CD8-positive, alpha-beta memory T cell (primary cell): ENCODE measurements around the gene MIER3. TPM values are rescaled to one million over a fixed set of nuclear protein-coding genes. Genes with fewer than 3 reads are reported as not detected.

Experiments used
- CTCF ChIA-PET: fragments of 350-600 bp; sonication (Branson Sonifier 250); formaldehyde crosslinking; loops from one replicate; lab custom pipeline; 2021; ENCODE audit warnings: antibody characterized with exemption; lab: Charles Lee
- POLR2A ChIA-PET: fragments of 350-600 bp; sonication (Branson Sonifier 250); formaldehyde crosslinking; loops from one replicate; lab custom pipeline; 2021; ENCODE audit warnings: antibody characterized with exemption; lab: Charles Lee
- DNase-seq, 5 donors: peaks; one replicate each; pipeline versions ENCODE4 v3.0.0 to v3.0.0-alpha.2; 2020 to 2022; ENCODE audit warnings: mixed read lengths in 1 of 5
- H3K27ac ChIP-seq: one replicate; pipeline ENCODE4 v1.7.0; 2013; ENCODE audit warnings: low read depth, mild to moderate bottlenecking, low read length, moderate library complexity
- H3K27me3 ChIP-seq: 2 replicates; pipeline ENCODE4 v1.7.0; 2013; ENCODE audit warnings: low read length, mild to moderate bottlenecking; ENCODE audit not compliant: insufficient read depth, poor library complexity, severe bottlenecking
- H3K36me3 ChIP-seq: 2 replicates; pipeline ENCODE4 v1.7.0; 2013; ENCODE audit warnings: mild to moderate bottlenecking, low read length, moderate library complexity; ENCODE audit not compliant: insufficient read depth
- H3K4me1 ChIP-seq: 2 replicates; pipeline ENCODE4 v1.7.0; 2013; ENCODE audit warnings: mild to moderate bottlenecking, low read length, moderate library complexity; ENCODE audit not compliant: insufficient read depth
- H3K4me3 ChIP-seq: 2 replicates; pipeline ENCODE4 v1.7.0; 2013; ENCODE audit warnings: mild to moderate bottlenecking, low read length
- H3K9me3 ChIP-seq: 2 replicates; pipeline ENCODE4 v1.7.0; 2013; ENCODE audit warnings: mild to moderate bottlenecking, low read length
- H3K27ac Mint-ChIP-seq, 8 donors: one replicate each; pipeline ENCODE4 v1.8.0; 2020 to 2021; ENCODE audit warnings: mixed read lengths in 8 of 8, mild to moderate bottlenecking in 6 of 8, inconsistent platforms in 3 of 8, moderate library complexity in 3 of 8
- H3K27me3 Mint-ChIP-seq, 2 donors: one replicate each; pipeline ENCODE4 v1.8.0; 2020 to 2021; ENCODE audit warnings: mixed read lengths in 2 of 2, mild to moderate bottlenecking in 1 of 2, moderate library complexity in 1 of 2
- H3K36me3 Mint-ChIP-seq, 3 donors: one replicate each; pipeline ENCODE4 v1.8.0; 2020 to 2021; ENCODE audit warnings: mixed read lengths in 3 of 3, inconsistent platforms in 1 of 3, mild to moderate bottlenecking in 1 of 3
- H3K4me1 Mint-ChIP-seq, 3 donors: one replicate each; pipeline ENCODE4 v1.8.0; 2020 to 2021; ENCODE audit warnings: mixed read lengths in 3 of 3, inconsistent platforms in 1 of 3, mild to moderate bottlenecking in 1 of 3
- H3K4me3 Mint-ChIP-seq, 7 donors: one replicate each; pipeline ENCODE4 v1.8.0; 2020 to 2021; ENCODE audit warnings: mixed read lengths in 7 of 7, mild to moderate bottlenecking in 6 of 7, moderate library complexity in 4 of 7, inconsistent platforms in 2 of 7
- H3K9me3 Mint-ChIP-seq, 5 donors: one replicate each; pipeline ENCODE4 v1.8.0; 2020 to 2022; ENCODE audit warnings: mixed read lengths in 5 of 5, mild to moderate bottlenecking in 3 of 5, moderate library complexity in 2 of 5, inconsistent platforms in 1 of 5
- polyA plus RNA-seq: library from polyadenylated mRNA; unstranded; fragments of 300-500 nt; fragmentation: Illumina TruSeq; gene quantifications from one replicate; pipeline ENCODE4 v1.2.3, GENCODE V29; 2021
- total RNA-seq, 2 experiments: library from RNA; stranded (reverse); gene quantifications; one replicate each; pipeline ENCODE4 v1.2.3, GENCODE V29; 2021

The MIER3 gene
- total and polyA plus RNA-seq, 3 experiments from 2014 or later: 8.2 to 26.0 (median 23.6) TPM

DNA sequence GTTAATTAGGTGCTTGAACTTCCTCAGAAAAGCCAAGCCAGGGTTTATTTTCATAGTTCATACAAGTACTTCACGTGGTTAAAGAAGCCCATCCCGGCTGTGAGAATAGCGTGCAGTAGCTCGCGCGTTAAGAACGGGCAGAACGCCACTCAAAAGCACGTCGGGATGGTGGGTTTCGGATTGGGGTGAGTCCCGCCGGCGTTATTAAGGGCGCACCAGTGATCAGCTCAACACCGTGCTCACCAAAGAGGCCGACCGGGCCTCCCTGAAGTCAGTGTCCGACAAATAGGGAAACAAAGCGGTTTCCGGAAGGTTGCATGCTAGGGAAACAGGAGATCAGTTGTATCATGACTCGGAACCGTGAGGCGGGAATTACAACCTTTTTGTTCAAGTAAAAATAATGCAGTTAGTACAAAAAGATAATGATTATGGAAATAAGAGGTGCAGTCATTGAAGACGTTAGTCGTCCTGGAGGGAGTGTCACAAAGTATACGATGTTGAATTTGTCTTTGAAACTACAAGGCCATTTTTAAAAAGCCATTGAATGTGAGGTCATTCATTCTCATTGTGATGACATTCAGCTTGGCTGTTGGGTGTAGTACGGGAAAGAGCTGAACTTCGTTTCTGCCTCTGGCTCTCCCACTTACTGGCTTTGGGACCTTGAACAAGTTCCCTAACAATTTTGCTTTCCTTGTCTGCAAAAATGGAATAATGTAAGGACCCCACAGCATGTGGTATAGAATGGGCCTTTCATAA lies 41.5 kb downstream of the MIER3 start:
- Mint-ChIP-seq H3K27ac (peak overlapping the region; percentile 77 to 93 (median 90)), H3K36me3 (peaks cover 0 to 12% (median 0%) of the 10 kb centered on the region in 3 donors), H3K4me1 (peaks cover 15 to 21% (median 19%) of the 10 kb centered on the region in 3 donors), H3K9me3 (peaks cover 0 to 6% (median 0%) of the 10 kb centered on the region in 5 donors), H3K27me3 (no peaks in the 10 kb centered on the region), H3K4me3 (peak overlapping the region; percentile 88 to 98 (median 94))
- ChIA-PET POLR2A (interaction anchor here (0.8 to 2.4 kb wide), 4 partner anchors 41 to 310 kb away, joined by 3 to 20 read pairs (median 5); partner anchors contain the start of gene GPBP1), CTCF (interaction anchor here (0.6 to 2.5 kb wide), 6 partner anchors 8 to 228 kb away, joined by 3 to 11 read pairs (median 4); no protein-coding TSS in a partner anchor)
- Histone ChIP-seq H3K9me3 (no peaks in the 10 kb centered on the region), H3K36me3 (no peaks in the 10 kb centered on the region), H3K27ac (peak overlapping the region; percentile 82), H3K4me1 (peaks cover 8% of the 10 kb centered on the region), H3K27me3 (no peaks in the 10 kb centered on the region), H3K4me3 (peak overlapping the region; percentile 77)
- peak in 2 of 5 donors; percentile 7 to 21 for DNase-seq

DNA sequence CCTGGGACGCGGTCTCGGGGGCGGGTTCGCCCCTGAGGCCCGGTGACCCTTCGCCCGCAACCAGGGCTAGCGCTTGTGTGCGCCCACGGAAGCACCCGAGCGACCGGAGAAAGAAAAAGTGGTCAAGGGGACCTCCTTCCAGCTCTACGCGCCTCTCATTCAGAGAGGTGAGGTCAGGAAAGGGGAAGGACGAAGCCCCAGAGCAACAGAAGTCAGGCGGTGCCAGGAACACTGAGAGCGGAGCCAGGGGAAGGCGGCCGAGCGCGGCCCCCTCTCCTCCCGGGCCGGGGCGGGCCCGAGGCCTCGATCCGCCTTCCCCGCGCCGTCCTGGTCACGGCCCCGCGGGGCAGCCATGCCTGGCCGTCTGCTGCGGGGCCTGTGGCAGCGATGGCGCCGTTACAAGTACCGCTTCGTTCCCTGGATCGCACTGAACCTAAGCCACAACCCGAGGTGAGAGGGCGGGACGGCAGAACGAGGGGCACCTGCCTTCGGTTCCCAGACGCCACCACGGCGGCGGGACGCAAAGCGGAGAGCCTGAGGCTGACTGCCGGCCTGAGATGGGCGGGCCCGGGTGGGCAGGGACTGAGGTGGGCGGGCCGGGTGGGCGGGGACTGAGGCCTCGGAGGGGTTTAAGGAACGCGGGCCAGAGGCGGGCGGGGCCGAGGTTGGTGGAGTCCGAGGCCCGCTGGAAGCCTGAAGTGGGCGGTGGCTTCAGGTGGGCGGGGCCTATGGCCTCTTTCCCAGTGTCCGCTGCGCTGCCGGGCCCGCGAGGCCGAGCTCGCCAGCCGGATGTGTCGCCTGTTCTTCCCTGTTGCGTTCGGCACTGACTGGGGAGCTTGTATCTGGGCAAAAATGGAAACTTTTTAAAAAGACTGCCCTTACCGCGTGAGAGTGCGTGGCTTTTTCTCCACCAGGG lies 42.4 kb downstream of the MIER3 start, which contains the start of gene SETD9:
Gene SETD9 (plus strand): TSS at position 303 of the 916 bp plus-strand sequence. CDS start 50 bp downstream, at position 353.
- H3K27ac ChIP-seq: peak within 1 kb of the TSS; percentile 82
- CTCF ChIA-PET: interaction anchor here (0.6 to 2.5 kb wide), 6 partner anchors 9 to 310 kb away, joined by 3 to 11 read pairs (median 4); no protein-coding TSS in a partner anchor
- peak within 1 kb of the TSS; percentile 77 to 93 (median 91) for H3K27ac Mint-ChIP-seq
- no peaks in the 10 kb centered on the region for H3K9me3 ChIP-seq
- POLR2A ChIA-PET: interaction anchor here (0.5 to 2.4 kb wide), 6 partner anchors 16 to 315 kb away, joined by 3 to 20 read pairs (median 4); partner anchors contain the start of gene GPBP1
- no peaks in the 10 kb centered on the region for H3K27me3 ChIP-seq
- peaks cover 0 to 6% (median 0%) of the 10 kb centered on the region in 5 donors for H3K9me3 Mint-ChIP-seq
- peaks cover 15 to 21% (median 19%) of the 10 kb centered on the region in 3 donors for H3K4me1 Mint-ChIP-seq
- H3K36me3 Mint-ChIP-seq: peaks cover 0 to 12% (median 0%) of the 10 kb centered on the region in 3 donors
- peak within 1 kb of the TSS; percentile 88 to 98 (median 94) for H3K4me3 Mint-ChIP-seq
- peak within 1 kb of the TSS; percentile 78 for H3K4me3 ChIP-seq
- peaks cover 0 to 1% of the 10 kb centered on the region in 2 donors for H3K27me3 Mint-ChIP-seq
- no peaks in the 10 kb centered on the region for H3K36me3 ChIP-seq
- DNase-seq: peak; percentile 79 to 90 (median 84)
- H3K4me1 ChIP-seq: peaks cover 8% of the 10 kb centered on the region

DNA sequence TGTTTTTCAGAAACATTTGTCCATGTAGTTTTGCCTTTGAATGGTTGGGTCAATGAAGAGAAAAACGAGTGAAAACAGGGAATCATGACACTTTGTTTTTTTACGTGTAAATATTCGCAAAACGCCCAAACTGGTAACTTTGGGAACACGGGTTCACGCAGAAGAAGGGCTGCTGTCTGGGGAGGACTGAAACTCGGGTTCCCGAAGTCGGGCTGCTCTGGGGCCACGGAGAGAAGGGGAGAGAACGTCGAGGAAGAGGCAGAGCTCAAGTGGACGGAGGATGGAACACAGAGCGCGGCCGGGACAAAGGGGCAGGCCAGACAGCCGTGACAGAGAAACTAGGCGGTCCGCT lies 43.0 kb downstream of the MIER3 start:
- H3K9me3 ChIP-seq: no peaks in the 10 kb centered on the region
- DNase-seq: no peak
- Mint-ChIP-seq H3K4me1 (peaks cover 15 to 21% (median 19%) of the 10 kb centered on the region in 3 donors), H3K4me3 (peak overlapping the region; percentile 88 to 98 (median 94)), H3K27ac (peak overlapping the region; percentile 63 to 93 (median 85)), H3K36me3 (peaks cover 0 to 12% (median 0%) of the 10 kb centered on the region in 3 donors), H3K27me3 (peaks cover 1 to 3% of the 10 kb centered on the region in 2 donors), H3K9me3 (peaks cover 0 to 6% (median 0%) of the 10 kb centered on the region in 5 donors)
- H3K27me3 ChIP-seq: no peaks in the 10 kb centered on the region
- H3K4me1 ChIP-seq: peaks cover 8% of the 10 kb centered on the region
- H3K4me3 ChIP-seq: peak overlapping the region; percentile 78
- CTCF ChIA-PET: interaction anchor here (0.7 to 2.5 kb wide), 3 partner anchors 8 to 311 kb away, joined by 3 to 7 read pairs (median 6); no protein-coding TSS in a partner anchor
- POLR2A ChIA-PET: interaction anchor here (0.5 to 1.0 kb wide), 2 partner anchors 15 to 316 kb away, joined by 3 to 4 read pairs; no protein-coding TSS in a partner anchor
- H3K36me3 ChIP-seq: no peaks in the 10 kb centered on the region
- H3K27ac ChIP-seq: peak overlapping the region; percentile 72

DNA sequence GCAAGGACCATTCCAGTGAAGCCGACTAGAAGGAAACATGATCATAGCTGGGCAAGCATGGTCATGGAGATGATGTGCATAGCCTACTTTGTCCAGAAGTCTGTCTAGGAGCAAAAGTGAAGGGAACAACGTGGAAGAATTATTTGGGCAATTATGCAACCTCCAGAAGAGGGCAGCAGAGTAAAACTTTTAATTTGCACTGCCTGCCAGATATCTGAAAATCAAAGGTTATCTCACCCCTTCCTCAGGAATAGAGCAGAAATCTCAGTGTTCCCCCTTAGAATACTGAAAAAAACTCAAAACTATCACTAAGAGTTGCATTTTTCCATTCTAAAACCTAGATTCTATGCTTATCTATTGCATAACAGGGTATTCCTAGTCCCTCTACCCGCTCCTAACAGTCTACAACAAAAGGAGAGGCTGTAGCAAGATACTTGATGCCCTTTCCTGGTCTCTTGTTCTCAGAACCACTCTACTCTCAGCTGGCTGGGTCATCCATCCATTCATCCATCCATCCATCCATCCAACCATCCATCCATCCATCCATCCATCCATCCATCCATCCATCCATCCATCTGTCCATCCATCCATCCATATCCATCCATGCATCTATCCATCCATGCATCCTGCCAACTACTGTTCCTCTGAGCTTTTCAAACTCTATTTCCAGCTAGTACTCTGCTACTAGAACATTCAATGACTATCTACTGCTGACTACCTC lies 50.9 kb downstream of the MIER3 start:
- ChIA-PET CTCF (interaction anchor here (0.6 to 6.5 kb wide), 21 partner anchors 8 to 1560 kb away, joined by 3 to 54 read pairs (median 4); partner anchors contain the start of gene SETD9), POLR2A (no interaction called here)
- peak in 4 of 5 donors; percentile 2 to 47 (median 22) for DNase-seq

DNA sequence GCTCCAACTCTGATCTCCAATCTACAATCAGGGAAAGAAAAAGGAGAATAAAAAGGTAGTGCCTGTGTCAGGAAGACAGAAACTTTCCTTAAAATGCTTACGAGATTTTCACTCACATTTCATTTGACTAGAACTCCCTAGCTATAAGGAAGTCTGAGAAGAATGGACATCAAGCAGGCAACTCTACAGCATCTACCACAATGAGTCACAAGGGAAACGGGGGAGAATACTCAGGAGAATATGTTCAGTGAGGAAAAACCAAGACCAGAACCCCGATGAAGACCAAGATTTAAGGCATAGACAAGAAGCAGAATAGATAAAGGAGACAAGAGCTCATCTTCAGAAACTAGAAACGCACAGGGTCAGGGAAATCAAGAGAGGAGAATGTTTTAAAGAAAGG lies 51.5 kb downstream of the MIER3 start:
- ChIA-PET POLR2A (no interaction called here), CTCF (interaction anchor here (0.7 to 6.5 kb wide), 15 partner anchors 9 to 338 kb away, joined by 3 to 54 read pairs (median 3); partner anchors contain the start of gene SETD9)
- Mint-ChIP-seq H3K27ac (no peak overlapping the region), H3K36me3 (peaks cover 0 to 6% (median 1%) of the 10 kb centered on the region in 3 donors), H3K27me3 (peaks cover 1 to 6% of the 10 kb centered on the region in 2 donors), H3K4me1 (no peaks in the 10 kb centered on the region), H3K4me3 (no peak overlapping the region), H3K9me3 (no peaks in the 10 kb centered on the region)
- H3K27me3 ChIP-seq: no peaks in the 10 kb centered on the region
- H3K4me3 ChIP-seq: no peak overlapping the region
- no peaks in the 10 kb centered on the region for H3K4me1 ChIP-seq
- H3K9me3 ChIP-seq: no peaks in the 10 kb centered on the region
- no peak for DNase-seq
- no peaks in the 10 kb centered on the region for H3K36me3 ChIP-seq
- H3K27ac ChIP-seq: no peak overlapping the region

More for the DNA sequence above, 50.9 kb downstream of the MIER3 start:
- Mint-ChIP-seq H3K27ac (no peak overlapping the region), H3K36me3 (peaks cover 0 to 3% (median 1%) of the 10 kb centered on the region in 3 donors), H3K27me3 (peaks cover 1 to 6% of the 10 kb centered on the region in 2 donors), H3K9me3 (no peaks in the 10 kb centered on the region), H3K4me1 (no peaks in the 10 kb centered on the region), H3K4me3 (no peak overlapping the region)
- Histone ChIP-seq H3K27me3 (no peaks in the 10 kb centered on the region), H3K9me3 (no peaks in the 10 kb centered on the region), H3K27ac (no peak overlapping the region), H3K4me1 (no peaks in the 10 kb centered on the region), H3K36me3 (no peaks in the 10 kb centered on the region), H3K4me3 (no peak overlapping the region)

DNA sequence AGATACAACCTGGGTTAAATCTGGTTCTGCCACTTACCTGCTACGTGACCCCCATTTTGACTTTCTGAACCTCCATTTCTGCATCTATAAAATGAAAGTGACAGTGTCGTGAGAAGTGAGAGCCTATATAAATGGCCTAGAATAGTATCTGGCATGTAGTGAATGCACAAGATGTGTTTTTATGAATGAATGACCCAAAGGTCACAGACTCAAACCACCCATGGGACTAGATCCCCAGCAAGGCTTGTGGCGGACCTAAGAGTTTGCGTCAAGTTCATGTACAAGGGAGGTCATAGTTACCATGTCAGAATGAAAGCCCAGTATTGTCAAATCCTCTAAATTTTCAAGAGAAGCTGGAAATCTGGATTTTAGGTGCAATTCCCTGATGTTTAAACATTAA lies 53.7 kb downstream of the MIER3 start:
- H3K4me3 Mint-ChIP-seq: no peak overlapping the region
- no peaks in the 10 kb centered on the region for H3K27me3 Mint-ChIP-seq
- Histone ChIP-seq H3K4me1 (no peaks in the 10 kb centered on the region), H3K27ac (no peak overlapping the region), H3K9me3 (no peaks in the 10 kb centered on the region), H3K27me3 (no peaks in the 10 kb centered on the region), H3K36me3 (peaks cover 10% of the 10 kb centered on the region), H3K4me3 (no peak overlapping the region)
- peaks cover 0 to 26% (median 4%) of the 10 kb centered on the region in 3 donors for H3K36me3 Mint-ChIP-seq
- ChIA-PET POLR2A (no interaction called here), CTCF (interaction anchor here (6.5 kb wide), 1 partner anchor 239 kb away, joined by 54 read pairs; no protein-coding TSS in a partner anchor)
- H3K4me1 Mint-ChIP-seq: peaks cover 4 to 6% (median 4%) of the 10 kb centered on the region in 3 donors
- H3K9me3 Mint-ChIP-seq: no peaks in the 10 kb centered on the region
- H3K27ac Mint-ChIP-seq: no peak overlapping the region
- no peak for DNase-seq
